Measurements from ENCODE around the gene GUCA2A.

The GUCA2A gene

GRCh38 chr1:42179275-42179674 is 14.7 kb upstream of the GUCA2A start:
- no peak for DNase-seq
- H3K4me1 ChIP-seq = no peaks in the 10 kb centered on the region
- no peaks in the 10 kb centered on the region; the same call in 1 of the 2 replicates for H3K36me3 ChIP-seq
- H3K9me3 ChIP-seq = no peaks in the 10 kb centered on the region
- H3K27me3 ChIP-seq = no peaks in the 10 kb centered on the region
- no peak overlapping the region for H3K4me3 ChIP-seq (ENCODE audit: low read depth, low read length)
- no peak for TF ChIP-seq CTCF (IDR thresholded peaks at IDR 0.05; ENCODE audit: low read depth, low read length)

- TF ChIP-seq CTCF (IDR thresholded peaks at IDR 0.05; ENCODE audit: low read depth, low read length) = no peak
- no peak for DNase-seq
- Histone ChIP-seq H3K27me3 (no peaks in the 10 kb centered on the region), H3K9me3 (no peaks in the 10 kb centered on the region), H3K4me3 (ENCODE audit: low read depth, low read length) (no peak overlapping the region), H3K36me3 (no peaks in the 10 kb centered on the region; the same call in 1 of the 2 replicates), H3K4me1 (no peaks in the 10 kb centered on the region)
Observed at GRCh38 chr1:42178249-42178648, 13.7 kb upstream of the GUCA2A start.

- no peak for TF ChIP-seq CTCF (IDR thresholded peaks at IDR 0.05; ENCODE audit: low read depth, low read length)
- no peak for DNase-seq
- H3K36me3 ChIP-seq = no peaks in the 10 kb centered on the region; the same call in 1 of the 2 replicates
Observed at GRCh38 chr1:42177541-42177981, 13.0 kb upstream of the GUCA2A start.

GRCh38 chr1:42176902-42177519 is 12.5 kb upstream of the GUCA2A start:
- no peak for DNase-seq
- Histone ChIP-seq H3K4me3 (ENCODE audit: low read depth, low read length) (no peak overlapping the region), H3K9me3 (no peaks in the 10 kb centered on the region), H3K27me3 (no peaks in the 10 kb centered on the region), H3K4me1 (no peaks in the 10 kb centered on the region), H3K36me3 (no peaks in the 10 kb centered on the region; the same call in 1 of the 2 replicates)
- peak; percentile 68 for TF ChIP-seq CTCF (IDR thresholded peaks at IDR 0.05; ENCODE audit: low read depth, low read length)

More at GRCh38 chr1:42177541-42177981, 13.0 kb upstream of the GUCA2A start:
- Histone ChIP-seq H3K4me3 (ENCODE audit: low read depth, low read length) (no peak overlapping the region), H3K4me1 (no peaks in the 10 kb centered on the region), H3K9me3 (no peaks in the 10 kb centered on the region), H3K27me3 (no peaks in the 10 kb centered on the region)

- no peaks in the 10 kb centered on the region for H3K27me3 ChIP-seq
- TF ChIP-seq CTCF (IDR thresholded peaks at IDR 0.05; ENCODE audit: low read depth, low read length) = no peak
- H3K4me3 ChIP-seq (ENCODE audit: low read depth, low read length) = no peak overlapping the region
- H3K4me1 ChIP-seq = no peaks in the 10 kb centered on the region
- no peaks in the 10 kb centered on the region for H3K36me3 ChIP-seq
- H3K9me3 ChIP-seq = no peaks in the 10 kb centered on the region
- DNase-seq = no peak
Observed at GRCh38 chr1:42175314-42176054, 10.9 kb upstream of the GUCA2A start.

Measured in BE2C (cell line).